ENCODE data around the gene DSCAM. TPM values are rescaled to one million over a fixed set of nuclear protein-coding genes. Genes with fewer than 3 reads are reported as not detected.

Gene DSCAM
- total RNA-seq, 1 experiment from 2014 or later, result not detected

- no peak overlapping the region for H3K27ac ChIP-seq (ENCODE audit: low read depth, low read length)
- no peaks in the 10 kb centered on the region for H3K4me1 ChIP-seq (ENCODE audit: control insufficient read depth in 1 of 2, insufficient read depth in 2 of 2, low read length in 2 of 2)
- ATAC-seq (no peak), DNase-seq (ENCODE audit: low read depth, low spot score) (no peak)
- no TSS peak for BruUV-seq (replicated peaks)
- H3K4me3 ChIP-seq (replicated peaks in 1 of 2; ENCODE audit: low read depth in 1 of 2, low read length in 2 of 2), result no peak overlapping the region
- H3K9me3 ChIP-seq (ENCODE audit: control insufficient read depth in 1 of 2, insufficient read depth in 1 of 2, low read depth in 1 of 2, low read length in 2 of 2), result peaks cover 9 to 65% of the 10 kb centered on the region in 2 experiments; a peak in 2 of 4 replicates
- H3K36me3 ChIP-seq (ENCODE audit: control insufficient read depth in 1 of 2, insufficient read depth in 2 of 2, low read length in 2 of 2), result no peaks in the 10 kb centered on the region
- CTCF ChIA-PET, result no interaction called here
- H3K9me2 ChIP-seq (ENCODE audit: insufficient read depth), result no peaks in the 10 kb centered on the region
- H3K4me2 ChIP-seq (ENCODE audit: low read length), result no peak overlapping the region
- H2AFZ ChIP-seq (ENCODE audit: low read depth, low read length, poor library complexity, severe bottlenecking), result no peak overlapping the region
- POLR2A ChIA-PET, result no interaction called here
- H3K9ac ChIP-seq (ENCODE audit: low read length), result no peak overlapping the region
- intact Hi-C loops (cut with micrococcal nuclease), result no loop called here
- TF ChIP-seq TCF7L2 (IDR thresholded peaks at IDR 0.05; ENCODE audit: borderline replicate concordance, extremely low read depth, insufficient read depth, insufficient read length) (no peak), SRF (IDR thresholded peaks at IDR 0.05; ENCODE audit: low read depth) (no peak), ATF3 (IDR thresholded peaks at IDR 0.05) (no peak), ZFX (IDR thresholded peaks at IDR 0.05) (no peak), CEBPB (IDR thresholded peaks at IDR 0.05; ENCODE audit: low read depth) (no peak)
- no peaks in the 10 kb centered on the region for H3K27me3 ChIP-seq (ENCODE audit: insufficient read depth, low read length)
- RAD21 ChIA-PET (ENCODE audit: low non-redundant PET in 1 of 2, low total read pairs in 2 of 2, uncharacterized antibody in 2 of 2, unreplicated experiment in 2 of 2), result no interaction called here
- H4K20me1 ChIP-seq (ENCODE audit: insufficient read depth), result no peaks in the 10 kb centered on the region
- H3K79me2 ChIP-seq (ENCODE audit: insufficient read depth, low read length), result no peaks in the 10 kb centered on the region
Measured at GRCh38 chr21:40658311-40658710, 188.6 kb downstream of the DSCAM start.

GRCh38 chr21:40652436-40652835 is 194.5 kb downstream of the DSCAM start:
- no peaks in the 10 kb centered on the region for H3K79me2 ChIP-seq (ENCODE audit: insufficient read depth, low read length)
- H3K9me2 ChIP-seq (ENCODE audit: insufficient read depth), result no peaks in the 10 kb centered on the region
- H3K9me3 ChIP-seq (ENCODE audit: control insufficient read depth in 1 of 2, insufficient read depth in 1 of 2, low read depth in 1 of 2, low read length in 2 of 2), result peaks cover 6 to 67% of the 10 kb centered on the region in 2 experiments; a peak in 2 of 4 replicates
- H4K20me1 ChIP-seq (ENCODE audit: insufficient read depth), result no peaks in the 10 kb centered on the region
- no peaks in the 10 kb centered on the region for H3K36me3 ChIP-seq (ENCODE audit: control insufficient read depth in 1 of 2, insufficient read depth in 2 of 2, low read length in 2 of 2)
- no peak overlapping the region for H3K27ac ChIP-seq (ENCODE audit: low read depth, low read length)
- H3K4me3 ChIP-seq (replicated peaks in 1 of 2; ENCODE audit: low read depth in 1 of 2, low read length in 2 of 2), result no peak overlapping the region
- no peak overlapping the region for H3K9ac ChIP-seq (ENCODE audit: low read length)
- no TSS peak for BruUV-seq (replicated peaks)
- no peaks in the 10 kb centered on the region for H3K27me3 ChIP-seq (ENCODE audit: insufficient read depth, low read length)
- RAD21 ChIA-PET (ENCODE audit: low non-redundant PET in 1 of 2, low total read pairs in 2 of 2, uncharacterized antibody in 2 of 2, unreplicated experiment in 2 of 2), result no interaction called here
- no peaks in the 10 kb centered on the region for H3K4me1 ChIP-seq (ENCODE audit: control insufficient read depth in 1 of 2, insufficient read depth in 2 of 2, low read length in 2 of 2)
- DNase-seq (ENCODE audit: low read depth, low spot score) (no peak), ATAC-seq (no peak)
- CTCF ChIA-PET, result no interaction called here
- H3K4me2 ChIP-seq (ENCODE audit: low read length), result no peak overlapping the region
- intact Hi-C loops (cut with micrococcal nuclease), result no loop called here
- POLR2A ChIA-PET, result no interaction called here
- no peak overlapping the region for H2AFZ ChIP-seq (ENCODE audit: low read depth, low read length, poor library complexity, severe bottlenecking)
- TF ChIP-seq, protein P1, sequence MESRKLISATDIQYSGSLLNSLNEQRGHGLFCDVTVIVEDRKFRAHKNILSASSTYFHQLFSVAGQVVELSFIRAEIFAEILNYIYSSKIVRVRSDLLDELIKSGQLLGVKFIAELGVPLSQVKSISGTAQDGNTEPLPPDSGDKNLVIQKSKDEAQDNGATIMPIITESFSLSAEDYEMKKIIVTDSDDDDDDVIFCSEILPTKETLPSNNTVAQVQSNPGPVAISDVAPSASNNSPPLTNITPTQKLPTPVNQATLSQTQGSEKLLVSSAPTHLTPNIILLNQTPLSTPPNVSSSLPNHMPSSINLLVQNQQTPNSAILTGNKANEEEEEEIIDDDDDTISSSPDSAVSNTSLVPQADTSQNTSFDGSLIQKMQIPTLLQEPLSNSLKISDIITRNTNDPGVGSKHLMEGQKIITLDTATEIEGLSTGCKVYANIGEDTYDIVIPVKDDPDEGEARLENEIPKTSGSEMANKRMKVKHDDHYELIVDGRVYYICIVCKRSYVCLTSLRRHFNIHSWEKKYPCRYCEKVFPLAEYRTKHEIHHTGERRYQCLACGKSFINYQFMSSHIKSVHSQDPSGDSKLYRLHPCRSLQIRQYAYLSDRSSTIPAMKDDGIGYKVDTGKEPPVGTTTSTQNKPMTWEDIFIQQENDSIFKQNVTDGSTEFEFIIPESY (IDR thresholded peaks at IDR 0.05; ENCODE audit: extremely low read depth, insufficient replicate concordance, low read length), result no peak
- no peak for TF ChIP-seq EZH2 (IDR thresholded peaks at IDR 0.05)
- no peak for TF ChIP-seq ZFX (IDR thresholded peaks at IDR 0.05)
- TF ChIP-seq REST (IDR thresholded peaks at IDR 0.05; ENCODE audit: low read depth), result no peak
- TF ChIP-seq TCF7L2 (IDR thresholded peaks at IDR 0.05; ENCODE audit: borderline replicate concordance, extremely low read depth, insufficient read depth, insufficient read length), result no peak
- TF ChIP-seq SIN3A (IDR thresholded peaks at IDR 0.05; ENCODE audit: low read depth), result no peak
- TF ChIP-seq POLR2AphosphoS5 (IDR thresholded peaks at IDR 0.05; ENCODE audit: low read depth, low read length), result no peak
- TF ChIP-seq FOSL1 (IDR thresholded peaks at IDR 0.05; ENCODE audit: low read depth), result no peak
- no peak for TF ChIP-seq ATF3 (IDR thresholded peaks at IDR 0.05)

All from HCT116 (cell line).